ENCODE results near the gene BTBD9. TPM values are rescaled to one million over a fixed set of nuclear protein-coding genes. Genes with fewer than 3 reads are reported as not detected.

The BTBD9 gene
- total and polyA plus RNA-seq, 2 donors (not counting 3 experiments of a cell fraction or from before 2014, with no cell fraction given): 4.9 to 15.0 TPM

DNA sequence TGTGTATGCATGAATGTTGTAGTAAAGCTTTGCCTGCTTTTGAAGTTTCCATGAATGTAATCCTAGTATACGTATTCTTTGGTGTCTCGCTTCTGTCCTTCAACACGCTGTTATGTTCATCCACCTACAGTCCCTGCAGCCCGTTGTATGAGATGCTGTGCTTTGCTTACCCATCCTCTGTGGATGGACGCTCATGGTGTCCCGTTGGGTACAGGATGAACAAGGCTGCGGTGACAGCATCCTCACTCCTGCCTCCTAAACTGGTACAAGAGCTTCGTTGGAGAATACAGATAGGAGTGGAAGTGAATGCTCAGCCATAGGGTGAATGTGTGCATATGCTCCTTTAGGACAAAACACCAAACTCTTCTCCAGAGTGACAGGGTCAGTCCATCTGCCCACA is 454.0 kb downstream of the BTBD9 start:
- H3K4me1 ChIP-seq (ENCODE audit: control insufficient read depth, extremely low read depth, insufficient read depth, low read length): no peaks in the 10 kb centered on the region
- no peaks in the 10 kb centered on the region for H3K79me2 ChIP-seq (ENCODE audit: control insufficient read depth, insufficient read depth, low read length)
- no peak for TF ChIP-seq GATA2 (IDR thresholded peaks at IDR 0.05; ENCODE audit: insufficient read depth, insufficient read length, low read depth, low read length)
- no peak for TF ChIP-seq JUN (IDR thresholded peaks at IDR 0.05; ENCODE audit: borderline replicate concordance, insufficient read depth, insufficient read length, low read depth)
- TF ChIP-seq POLR2A (IDR thresholded peaks at IDR 0.05; ENCODE audit: low read depth, low read length): no peak
- no peak for TF ChIP-seq EZH2 (IDR thresholded peaks at IDR 0.05; ENCODE audit: borderline replicate concordance, low read depth, low read length, severe bottlenecking)
- TF ChIP-seq MYC (IDR thresholded peaks at IDR 0.05; ENCODE audit: low read depth, low read length): no peak
- no peak for TF ChIP-seq POLR2AphosphoS5 (IDR thresholded peaks at IDR 0.05; ENCODE audit: insufficient read depth, low read depth, low read length)
- TF ChIP-seq FOS (IDR thresholded peaks at IDR 0.05; ENCODE audit: borderline replicate concordance, insufficient read depth, low read length): no peak
- no peak for TF ChIP-seq MAX (IDR thresholded peaks at IDR 0.05; ENCODE audit: insufficient read depth, insufficient read length)
- no peak for TF ChIP-seq CTCF (IDR thresholded peaks at IDR 0.05; ENCODE audit: extremely low read depth in 1 of 2, insufficient read depth in 1 of 2, low read depth in 1 of 2, low read length in 2 of 2)
- H3K9ac ChIP-seq (replicated peaks; ENCODE audit: extremely low read depth, insufficient read depth, low read length): no peak overlapping the region
- no TSS peak for BruUV-seq (replicated peaks)
- H4K20me1 ChIP-seq (replicated peaks; ENCODE audit: control insufficient read depth, extremely low read depth, insufficient read depth, low read length): no peaks in the 10 kb centered on the region
- H2AFZ ChIP-seq (ENCODE audit: low read depth, low read length): no peak overlapping the region
- dilution Hi-C loops (cut with MboI; ENCODE audit: extremely low pct_ligation_motif_present, low sequenced_read_pairs) (no loop called here), intact Hi-C loops (cut with micrococcal nuclease) (no loop called here)
- ChIA-PET CTCF (no interaction called here), POLR2A (no interaction called here)
- H3K4me3 ChIP-seq (replicated peaks in 1 of 3; ENCODE audit: insufficient read depth in 1 of 3, low read depth in 1 of 3, low read length in 3 of 3): no peak overlapping the region
- H3K27ac ChIP-seq (ENCODE audit: insufficient read depth, low read depth, low read length): no peak overlapping the region
- FAIRE-seq (peak; percentile 4), DNase-seq (ENCODE audit: low read depth, low spot score) (no peak)
- no peaks in the 10 kb centered on the region for H3K36me3 ChIP-seq (ENCODE audit: control insufficient read depth in 2 of 2, extremely low read depth in 1 of 2, insufficient read depth in 2 of 2, low read length in 2 of 2)
- no peaks in the 10 kb centered on the region for H3K9me3 ChIP-seq (replicated peaks; ENCODE audit: control insufficient read depth, insufficient read depth, low read length)
- H3K9me1 ChIP-seq (replicated peaks; ENCODE audit: control insufficient read depth, extremely low read depth, insufficient read depth, low read length): no peaks in the 10 kb centered on the region
- no peaks in the 10 kb centered on the region for H3K27me3 ChIP-seq (ENCODE audit: control insufficient read depth in 2 of 2, insufficient read depth in 2 of 2, low read length in 2 of 2)
- H3K4me2 ChIP-seq (ENCODE audit: insufficient read depth, low read length): no peak overlapping the region

All from endothelial cell of umbilical vein (primary cell).